ENCODE results near the gene KRTAP4-7.
"Not testable (repeated sequence)": the region's sequence is repeated elsewhere in the genome, so short reads cannot be mapped to it uniquely, and the experiment has no call there.

Gene KRTAP4-7

GRCh38 chr17:41076788-41077187, 7.2 kb upstream of the KRTAP4-7 start:
- no peak for DNase-seq (ENCODE audit: low spot score in 2 of 2)
- Histone ChIP-seq H3K4me3 (no peak overlapping the region), H3K36me3 (replicated peaks) (no peaks in the 10 kb centered on the region), H3K4me1 (peaks cover 5% of the 10 kb centered on the region; the same call in 1 of the 2 replicates), H3K27me3 (ENCODE audit: low read depth) (no peaks in the 10 kb centered on the region), H3K9me3 (no peaks in the 10 kb centered on the region)
- in situ Hi-C loops (cut with MboI; ENCODE audit: low sequenced_read_pairs), result no loop called here

- Histone ChIP-seq H3K9me3 (no peaks in the 10 kb centered on the region), H3K36me3 (replicated peaks) (no peaks in the 10 kb centered on the region), H3K27me3 (ENCODE audit: low read depth) (no peaks in the 10 kb centered on the region), H3K4me3 (no peak overlapping the region), H3K4me1 (peaks cover 5% of the 10 kb centered on the region; the same call in 1 of the 2 replicates)
- in situ Hi-C loops (cut with MboI; ENCODE audit: low sequenced_read_pairs), result no loop called here
- no peak for DNase-seq (ENCODE audit: low spot score in 2 of 2)
These were observed 1.3 kb upstream of the KRTAP4-7 start for GRCh38 chr17:41082626-41083025.

GRCh38 chr17:41083427-41083826, 523 bp upstream of the KRTAP4-7 start:
- H3K4me1 ChIP-seq; H3K4me3 ChIP-seq; H3K36me3 ChIP-seq (replicated peaks); H3K9me3 ChIP-seq; in situ Hi-C loops (cut with MboI; ENCODE audit: low sequenced_read_pairs); DNase-seq (ENCODE audit: low spot score in 2 of 2); H3K27me3 ChIP-seq (ENCODE audit: low read depth): not testable (repeated sequence)

- H3K36me3 ChIP-seq (replicated peaks); DNase-seq (ENCODE audit: low spot score in 2 of 2); in situ Hi-C loops (cut with MboI; ENCODE audit: low sequenced_read_pairs); H3K9me3 ChIP-seq; H3K4me3 ChIP-seq; H3K4me1 ChIP-seq; H3K27me3 ChIP-seq (ENCODE audit: low read depth): not testable (repeated sequence)
These were observed 4.9 kb downstream of the KRTAP4-7 start for GRCh38 chr17:41088760-41089352.

- H3K36me3 ChIP-seq (replicated peaks), result no peaks in the 10 kb centered on the region
- no peak for DNase-seq (ENCODE audit: low spot score in 2 of 2)
- no peaks in the 10 kb centered on the region for H3K27me3 ChIP-seq (ENCODE audit: low read depth)
- in situ Hi-C loops (cut with MboI; ENCODE audit: low sequenced_read_pairs), result no loop called here
- no peak overlapping the region for H3K4me3 ChIP-seq
- no peaks in the 10 kb centered on the region for H3K9me3 ChIP-seq
- H3K4me1 ChIP-seq, result no peaks in the 10 kb centered on the region
These were observed 12.1 kb downstream of the KRTAP4-7 start for GRCh38 chr17:41096055-41096454.

GRCh38 chr17:41098042-41098441, 14.1 kb downstream of the KRTAP4-7 start, which contains the start of gene KRTAP4-8:
Gene KRTAP4-8 (minus strand): TSS chr17:41098142. CDS start chr17:41098084, 58 bp downstream.
- H3K4me1 ChIP-seq, result no peaks in the 10 kb centered on the region
- H3K4me3 ChIP-seq, result no peak within 1 kb of the TSS
- in situ Hi-C loops (cut with MboI; ENCODE audit: low sequenced_read_pairs), result no loop called here
- H3K36me3 ChIP-seq (replicated peaks), result no peaks in the 10 kb centered on the region
- no peak for DNase-seq (ENCODE audit: low spot score in 2 of 2)
- no peaks in the 10 kb centered on the region for H3K27me3 ChIP-seq (ENCODE audit: low read depth)
- H3K9me3 ChIP-seq, result no peaks in the 10 kb centered on the region

- DNase-seq (ENCODE audit: low spot score in 2 of 2), result no peak
- H3K9me3 ChIP-seq, result no peaks in the 10 kb centered on the region
- H3K4me3 ChIP-seq, result no peak overlapping the region
- in situ Hi-C loops (cut with MboI; ENCODE audit: low sequenced_read_pairs), result no loop called here
- H3K36me3 ChIP-seq (replicated peaks), result no peaks in the 10 kb centered on the region
- no peaks in the 10 kb centered on the region for H3K27me3 ChIP-seq (ENCODE audit: low read depth)
- H3K4me1 ChIP-seq, result no peaks in the 10 kb centered on the region
These were observed 14.5 kb downstream of the KRTAP4-7 start for GRCh38 chr17:41098481-41098880.

- in situ Hi-C loops (cut with MboI; ENCODE audit: low sequenced_read_pairs); H3K9me3 ChIP-seq: not testable (repeated sequence)
These were observed 15.9 kb downstream of the KRTAP4-7 start for GRCh38 chr17:41099682-41100480.

GRCh38 chr17:41101586-41102259, 17.8 kb downstream of the KRTAP4-7 start, which contains the start of gene KRTAP4-16:
Gene KRTAP4-16 (minus strand): TSS chr17:41102209. CDS start chr17:41102209, 0 bp downstream.
- H3K4me1 ChIP-seq, result no peaks in the 10 kb centered on the region
- in situ Hi-C loops (cut with MboI; ENCODE audit: low sequenced_read_pairs), result no loop called here
- H3K4me3 ChIP-seq, result no peak within 1 kb of the TSS
- no peak for DNase-seq (ENCODE audit: low spot score in 2 of 2)
- no peaks in the 10 kb centered on the region for H3K27me3 ChIP-seq (ENCODE audit: low read depth)
- H3K9me3 ChIP-seq, result no peaks in the 10 kb centered on the region
- no peaks in the 10 kb centered on the region for H3K36me3 ChIP-seq (replicated peaks)

More at GRCh38 chr17:41099682-41100480, 15.9 kb downstream of the KRTAP4-7 start:
- H3K4me1 ChIP-seq; H3K36me3 ChIP-seq (replicated peaks); H3K4me3 ChIP-seq; H3K27me3 ChIP-seq (ENCODE audit: low read depth); DNase-seq (ENCODE audit: low spot score in 2 of 2): not testable (repeated sequence)

GRCh38 chr17:41103896-41104295, 19.9 kb downstream of the KRTAP4-7 start:
- H3K4me3 ChIP-seq, result no peak overlapping the region
- H3K9me3 ChIP-seq, result no peaks in the 10 kb centered on the region
- no peaks in the 10 kb centered on the region for H3K36me3 ChIP-seq (replicated peaks)
- no peak for DNase-seq (ENCODE audit: low spot score in 2 of 2)
- H3K4me1 ChIP-seq, result no peaks in the 10 kb centered on the region
- in situ Hi-C loops (cut with MboI; ENCODE audit: low sequenced_read_pairs), result no loop called here
- no peaks in the 10 kb centered on the region for H3K27me3 ChIP-seq (ENCODE audit: low read depth)

GRCh38 chr17:41104386-41105038, 20.6 kb downstream of the KRTAP4-7 start:
- H3K36me3 ChIP-seq (replicated peaks); DNase-seq (ENCODE audit: low spot score in 2 of 2); H3K9me3 ChIP-seq; in situ Hi-C loops (cut with MboI; ENCODE audit: low sequenced_read_pairs); H3K4me3 ChIP-seq; H3K4me1 ChIP-seq; H3K27me3 ChIP-seq (ENCODE audit: low read depth): not testable (repeated sequence)

- H3K36me3 ChIP-seq (replicated peaks); H3K27me3 ChIP-seq (ENCODE audit: low read depth); H3K4me3 ChIP-seq; in situ Hi-C loops (cut with MboI; ENCODE audit: low sequenced_read_pairs); DNase-seq (ENCODE audit: low spot score in 2 of 2); H3K9me3 ChIP-seq; H3K4me1 ChIP-seq: not testable (repeated sequence)
These were observed 21.4 kb downstream of the KRTAP4-7 start, which contains the start of gene KRTAP4-9 for GRCh38 chr17:41105347-41105746. Gene KRTAP4-9 (plus strand): TSS chr17:41105389. CDS start chr17:41105389, 0 bp downstream.

GRCh38 chr17:41107941-41108450, 24.0 kb downstream of the KRTAP4-7 start:
- Histone ChIP-seq H3K4me1 (no peaks in the 10 kb centered on the region), H3K9me3 (no peaks in the 10 kb centered on the region; the same call in 1 of the 2 replicates), H3K36me3 (replicated peaks) (no peaks in the 10 kb centered on the region), H3K27me3 (ENCODE audit: low read depth) (no peaks in the 10 kb centered on the region), H3K4me3 (no peak overlapping the region)
- in situ Hi-C loops (cut with MboI; ENCODE audit: low sequenced_read_pairs), result no loop called here
- DNase-seq (ENCODE audit: low spot score in 2 of 2), result no peak

Data from HAP-1 (cell line).